GM19099 (cell line): Measurements from ENCODE around the gene TMCO4.

ENCODE experiments used
- POLR2A ChIP-seq: IDR thresholded peaks from 3 replicates; pipeline ENCODE4 v1.6.1; 2011; ENCODE audit warnings: low read depth; ENCODE audit not compliant: insufficient read length; ENCODE audit errors: extremely low read depth

TMCO4 gene

DNA sequence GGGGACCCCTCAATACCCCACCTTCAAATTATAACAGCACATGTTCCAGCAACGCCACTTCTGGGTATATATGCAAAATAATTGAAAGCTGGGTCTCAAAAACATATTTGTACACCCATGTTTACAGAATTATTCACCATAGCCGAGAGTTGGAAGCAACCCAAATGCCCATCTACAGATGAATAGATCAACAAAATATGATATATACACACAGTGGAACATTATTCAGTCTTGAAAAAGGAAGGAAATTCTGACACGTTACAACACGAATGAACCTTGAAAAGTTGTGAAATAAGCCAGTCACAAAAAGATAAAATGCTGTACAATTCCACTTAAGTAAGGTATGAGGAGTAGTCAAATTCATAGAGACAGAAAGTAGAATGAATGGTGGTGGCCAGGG, 5.1 kb downstream of the TMCO4 start:
- no peak for TF ChIP-seq POLR2A

DNA sequence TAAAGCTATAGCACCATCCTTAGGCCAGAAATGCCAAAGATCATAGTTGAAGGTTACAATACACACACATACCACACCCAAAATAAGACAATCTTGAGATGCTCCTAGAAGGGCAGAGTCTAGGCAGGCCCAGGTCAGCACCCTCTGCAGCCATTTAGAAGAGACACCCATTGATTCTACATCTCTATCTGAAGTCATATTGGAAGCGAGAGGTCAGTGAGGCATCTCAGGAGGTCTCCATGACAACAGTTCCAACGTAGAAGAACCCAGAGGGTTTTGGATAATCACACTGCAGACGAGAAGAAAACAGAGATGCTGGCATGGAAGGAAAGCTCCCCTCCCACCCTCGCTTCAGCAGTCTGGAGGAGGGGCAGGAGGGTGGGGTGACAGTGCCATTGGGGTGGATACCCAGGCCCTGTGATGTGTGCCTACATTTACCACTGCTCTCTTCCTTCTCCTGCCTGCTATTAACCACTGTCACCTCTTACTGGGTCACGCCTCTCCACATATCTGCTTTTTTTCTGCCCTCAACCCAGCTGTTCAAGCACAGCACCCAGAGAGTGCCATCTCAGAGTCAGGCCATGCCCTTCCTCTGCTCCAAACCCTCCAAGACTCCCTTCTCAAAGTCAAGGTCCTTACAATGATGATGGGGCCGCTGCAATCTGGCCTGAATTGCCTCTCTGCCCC, 6.2 kb downstream of the TMCO4 start:
- TF ChIP-seq POLR2A = no peak

DNA sequence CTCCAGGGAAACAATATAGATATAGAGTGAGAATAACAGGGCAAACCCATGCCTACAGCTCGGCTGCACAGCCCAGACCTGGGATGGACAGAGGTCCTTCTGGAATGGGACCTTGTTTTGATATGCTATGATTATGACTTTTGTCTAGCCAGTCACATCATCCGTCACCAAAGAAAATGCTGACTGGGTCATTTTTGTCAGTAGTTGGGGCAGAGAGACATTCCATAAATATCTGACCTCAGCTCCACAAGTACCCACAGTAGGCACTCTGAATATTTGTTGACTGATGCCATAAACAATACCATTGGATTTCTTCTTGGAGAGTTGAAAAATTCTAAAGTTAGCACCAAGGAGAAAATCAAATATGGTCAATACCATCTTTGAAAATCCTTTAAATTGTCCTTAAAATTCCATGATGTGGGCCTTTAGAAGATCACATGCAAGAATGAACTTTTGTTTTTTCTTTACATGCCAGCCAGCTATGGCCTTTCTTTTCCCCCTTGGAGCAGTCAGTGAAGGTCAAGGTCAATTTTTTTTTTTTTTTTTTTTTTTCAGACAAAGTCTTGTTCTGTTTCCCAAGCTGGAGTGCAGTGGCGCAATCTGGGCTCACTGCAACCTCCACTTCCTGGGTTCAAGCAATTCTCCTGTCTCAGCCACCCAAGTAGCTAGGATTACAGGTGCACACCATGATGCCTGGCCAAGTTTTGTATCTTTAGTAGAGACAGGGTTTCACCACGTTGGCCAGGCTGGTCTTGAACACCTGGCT, 7.3 kb downstream of the TMCO4 start:
- no peak for TF ChIP-seq POLR2A

DNA sequence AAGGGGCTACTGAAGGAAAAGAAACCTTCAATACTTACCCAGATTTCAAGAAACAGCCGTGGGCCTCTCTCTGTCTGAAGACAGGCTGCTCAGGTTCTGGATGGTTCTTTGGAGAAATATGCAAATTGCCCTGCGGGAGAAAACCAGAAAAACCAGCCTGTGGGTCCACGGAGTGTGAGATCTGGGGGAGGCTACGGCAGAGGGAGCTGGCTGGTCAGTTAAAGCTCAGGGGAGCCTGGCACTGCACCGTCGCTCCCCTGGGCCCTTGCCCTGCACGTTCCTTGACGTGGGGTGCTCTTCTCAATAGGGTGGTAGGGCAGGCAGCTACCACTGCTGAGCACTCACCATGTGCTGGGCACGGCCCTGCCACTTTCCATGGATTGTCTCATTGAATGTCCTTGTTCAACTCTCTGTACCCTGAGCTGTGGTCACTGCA, 12.7 kb downstream of the TMCO4 start:
- TF ChIP-seq POLR2A = no peak

DNA sequence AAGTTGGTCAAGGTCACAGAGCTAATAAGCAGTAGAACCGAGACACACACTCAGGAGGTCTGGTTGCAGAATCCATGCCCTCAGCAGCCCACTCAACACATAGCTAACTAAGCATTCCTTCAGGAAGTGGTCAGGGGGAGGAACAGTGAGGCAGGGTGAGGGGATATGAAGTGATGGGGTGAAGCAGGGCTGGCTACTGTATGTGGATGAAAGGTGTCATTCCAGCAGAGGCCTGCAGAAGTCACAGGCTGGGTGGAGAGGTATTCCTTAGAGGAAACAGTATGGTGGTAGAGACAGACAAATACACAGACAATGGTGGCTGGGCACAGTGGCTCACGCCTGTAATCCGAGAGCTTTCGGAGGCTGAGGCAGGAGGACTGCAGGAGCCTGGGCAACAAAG, 14.1 kb downstream of the TMCO4 start:
- TF ChIP-seq POLR2A = no peak

DNA sequence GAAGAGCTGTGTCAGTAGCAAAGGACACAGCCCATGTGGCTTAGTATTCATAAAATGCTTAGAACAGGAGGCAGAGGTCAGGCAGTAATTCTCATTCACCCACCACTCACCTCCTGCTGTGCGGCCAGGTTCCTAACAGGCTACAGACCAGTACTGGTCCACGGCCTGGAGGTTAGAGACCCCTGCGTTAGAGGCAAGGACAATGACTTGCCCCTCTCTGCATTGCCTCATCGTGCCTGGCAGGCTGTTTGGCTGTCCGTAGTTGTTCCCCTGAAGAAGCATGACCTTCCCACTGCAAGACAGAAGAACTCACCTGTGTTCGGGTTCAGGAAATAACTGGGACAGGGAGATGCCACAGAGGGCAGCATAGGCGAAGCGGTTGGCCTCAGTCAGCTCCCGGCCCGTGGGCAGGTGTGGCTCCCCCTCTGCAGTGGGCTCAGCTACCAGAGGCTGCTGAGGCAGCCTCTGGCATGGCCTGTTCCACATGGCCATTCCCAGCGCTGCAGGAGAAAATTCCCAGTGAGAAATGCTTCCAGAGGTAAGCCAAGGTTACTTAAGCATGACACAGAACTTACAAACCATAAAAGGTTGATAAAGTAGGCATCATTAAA, 19.3 kb downstream of the TMCO4 start:
- no peak for TF ChIP-seq POLR2A

DNA sequence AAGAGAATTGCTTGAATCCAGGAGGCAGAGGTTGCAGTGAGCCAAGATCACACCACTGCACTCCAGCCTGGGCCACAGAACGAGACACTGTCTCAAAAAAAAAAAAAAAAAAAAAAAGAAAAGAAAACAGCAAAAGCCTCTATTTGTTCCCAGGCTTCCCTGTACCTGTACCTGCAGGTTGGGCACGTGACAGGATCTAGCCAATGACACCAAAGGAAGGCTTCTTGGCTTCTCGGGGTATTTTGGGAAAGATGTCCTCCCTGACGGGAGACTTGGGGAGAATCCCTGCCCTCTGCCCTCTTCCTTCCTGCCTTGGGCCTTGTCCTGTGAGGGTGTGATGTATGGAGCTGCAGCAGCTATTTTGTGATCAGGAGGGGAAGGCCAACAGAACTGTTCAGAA, 22.8 kb downstream of the TMCO4 start:
- TF ChIP-seq POLR2A = no peak

DNA sequence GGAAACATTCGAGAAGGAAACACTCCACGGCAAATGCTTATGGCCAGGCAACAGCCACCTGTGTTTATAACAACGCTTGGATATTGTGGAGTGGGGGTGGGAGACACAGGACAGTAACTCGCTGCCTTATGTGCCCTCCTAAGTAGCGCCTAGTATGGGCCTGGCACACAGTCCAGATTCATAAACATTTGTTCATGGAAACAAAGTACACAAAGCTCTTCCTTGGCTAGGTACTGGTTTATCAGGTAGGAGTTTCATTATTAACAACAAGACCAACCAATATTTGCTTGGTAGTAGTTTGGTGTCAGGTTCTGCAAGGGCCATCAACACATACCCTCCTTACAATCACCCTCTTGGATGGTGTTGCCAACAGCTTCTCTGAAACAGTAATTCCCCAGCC, 23.4 kb downstream of the TMCO4 start:
- TF ChIP-seq POLR2A = no peak

DNA sequence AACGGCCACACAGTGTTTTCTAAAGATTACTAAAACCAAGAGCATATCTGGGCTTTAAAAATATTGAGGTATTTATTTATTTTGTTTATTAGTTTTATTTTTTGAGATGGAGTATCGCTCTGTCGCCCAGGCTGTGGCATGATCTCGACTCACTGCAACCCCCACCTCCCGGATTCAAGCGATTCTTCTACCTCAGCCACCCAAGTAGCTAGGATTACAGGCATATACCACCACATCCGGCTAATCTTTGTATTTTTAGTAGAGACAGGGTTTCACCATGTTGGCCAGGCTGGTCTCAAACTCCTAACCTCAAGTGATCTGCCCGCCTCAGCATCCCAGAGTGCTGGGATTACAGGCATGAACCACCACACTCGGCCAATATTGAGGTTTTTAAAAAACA, 23.9 kb downstream of the TMCO4 start:
- TF ChIP-seq POLR2A = no peak

DNA sequence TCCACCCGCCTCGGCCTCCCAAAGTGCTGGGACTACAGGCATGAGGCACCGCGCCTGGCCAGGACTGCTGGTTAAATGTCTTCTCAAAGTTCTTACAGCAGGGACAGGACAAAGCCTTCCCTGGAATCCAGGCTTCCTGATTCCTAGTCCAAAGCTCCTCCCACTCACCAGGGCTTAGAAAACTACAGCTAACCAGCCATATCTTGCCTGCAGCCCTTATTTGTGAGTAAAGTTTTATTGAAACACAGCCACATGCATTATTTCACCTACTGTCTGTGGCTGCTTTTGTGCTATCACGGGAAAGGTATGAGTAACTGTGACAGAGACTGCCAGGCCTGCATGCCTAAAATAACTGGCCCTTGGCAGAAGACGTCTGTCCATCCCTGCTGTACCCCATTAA, 24.4 kb downstream of the TMCO4 start:
- TF ChIP-seq POLR2A = no peak

DNA sequence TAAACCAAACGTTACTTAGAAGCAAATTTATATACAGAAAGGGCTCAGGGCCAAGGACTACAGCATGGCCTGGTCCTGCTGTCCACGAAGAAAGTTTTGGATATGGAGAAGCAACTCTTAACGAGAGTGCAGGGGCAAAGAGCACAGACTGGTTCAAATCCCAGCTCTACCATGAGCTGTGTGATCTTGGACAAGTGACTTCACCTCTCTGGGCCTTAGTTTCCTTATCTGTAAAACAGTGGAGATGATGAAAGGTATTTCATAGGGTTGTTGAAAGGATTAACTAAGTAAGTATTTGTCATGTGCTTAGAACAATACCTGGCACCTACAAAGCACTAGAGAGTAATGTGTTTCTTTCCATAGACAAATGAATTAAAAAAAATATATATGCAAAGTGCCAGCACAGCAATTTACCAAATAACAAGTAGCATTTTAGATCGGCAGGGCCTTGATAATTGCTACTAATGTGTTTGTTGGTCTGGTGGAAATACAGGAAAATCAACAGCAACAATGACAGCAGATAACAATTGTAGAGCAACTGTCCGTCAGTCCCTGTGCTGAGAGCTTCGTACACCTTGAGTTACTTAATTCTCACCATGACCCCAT, 25.4 kb downstream of the TMCO4 start:
- no peak for TF ChIP-seq POLR2A

DNA sequence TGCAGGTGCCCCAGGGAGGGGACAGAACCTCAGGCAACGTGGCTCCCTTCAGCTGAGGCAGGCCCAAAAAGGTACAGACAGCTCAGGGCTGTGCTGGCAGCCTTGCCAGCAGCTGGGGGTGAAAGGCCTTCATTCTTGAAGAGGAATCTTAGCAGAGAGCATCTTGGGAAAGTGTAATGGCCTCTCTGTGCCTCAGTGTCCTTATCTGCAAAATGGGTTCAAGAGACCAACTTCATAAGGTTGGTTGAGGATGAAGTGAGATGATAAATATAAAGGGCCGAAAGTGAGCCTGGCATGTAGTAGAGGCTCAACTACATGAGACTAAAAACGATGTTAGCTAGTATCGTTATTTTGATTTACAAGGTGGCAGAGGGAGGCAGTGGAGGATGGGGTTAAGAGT, 26.2 kb downstream of the TMCO4 start:
- no peak for TF ChIP-seq POLR2A

DNA sequence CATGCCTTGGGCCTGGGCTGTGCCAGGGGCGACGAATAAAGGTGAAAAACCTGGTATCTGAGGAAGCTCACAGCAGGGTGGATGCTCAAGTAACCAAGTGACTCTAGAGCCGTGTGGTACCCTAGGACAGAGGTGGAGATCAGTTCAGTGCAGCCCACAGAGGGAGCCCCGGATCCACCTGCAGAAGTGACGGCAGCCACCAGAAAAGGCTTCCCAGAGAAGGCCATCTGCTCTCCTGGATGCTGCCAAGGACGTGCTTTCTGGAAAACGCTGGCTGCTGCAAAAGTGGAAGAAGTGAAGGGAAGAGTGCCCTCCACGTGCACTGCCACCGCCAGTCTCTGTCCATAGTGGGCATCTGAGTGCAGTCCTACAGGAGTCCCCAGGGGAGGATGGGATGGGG, 27.7 kb downstream of the TMCO4 start:
- no peak for TF ChIP-seq POLR2A

DNA sequence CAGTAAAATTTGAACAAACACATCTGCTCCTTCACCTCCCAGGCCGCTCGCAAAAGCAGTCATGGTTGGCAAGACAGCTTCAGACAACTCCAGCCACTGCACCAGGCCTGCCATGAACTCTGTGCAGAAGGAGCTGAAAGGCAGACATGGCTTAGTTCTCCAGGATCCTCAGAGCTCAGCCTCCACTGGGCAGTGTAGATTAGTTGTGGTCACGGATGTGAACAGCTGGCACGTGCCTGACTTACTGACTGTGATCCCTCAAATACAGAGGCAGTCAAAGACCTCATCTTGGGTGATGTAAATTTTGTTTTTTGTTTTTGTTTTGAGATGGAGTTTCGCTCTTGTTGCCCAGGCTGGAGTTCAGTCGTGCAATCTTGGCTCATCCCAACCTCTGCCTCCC, 28.4 kb downstream of the TMCO4 start:
- no peak for TF ChIP-seq POLR2A

DNA sequence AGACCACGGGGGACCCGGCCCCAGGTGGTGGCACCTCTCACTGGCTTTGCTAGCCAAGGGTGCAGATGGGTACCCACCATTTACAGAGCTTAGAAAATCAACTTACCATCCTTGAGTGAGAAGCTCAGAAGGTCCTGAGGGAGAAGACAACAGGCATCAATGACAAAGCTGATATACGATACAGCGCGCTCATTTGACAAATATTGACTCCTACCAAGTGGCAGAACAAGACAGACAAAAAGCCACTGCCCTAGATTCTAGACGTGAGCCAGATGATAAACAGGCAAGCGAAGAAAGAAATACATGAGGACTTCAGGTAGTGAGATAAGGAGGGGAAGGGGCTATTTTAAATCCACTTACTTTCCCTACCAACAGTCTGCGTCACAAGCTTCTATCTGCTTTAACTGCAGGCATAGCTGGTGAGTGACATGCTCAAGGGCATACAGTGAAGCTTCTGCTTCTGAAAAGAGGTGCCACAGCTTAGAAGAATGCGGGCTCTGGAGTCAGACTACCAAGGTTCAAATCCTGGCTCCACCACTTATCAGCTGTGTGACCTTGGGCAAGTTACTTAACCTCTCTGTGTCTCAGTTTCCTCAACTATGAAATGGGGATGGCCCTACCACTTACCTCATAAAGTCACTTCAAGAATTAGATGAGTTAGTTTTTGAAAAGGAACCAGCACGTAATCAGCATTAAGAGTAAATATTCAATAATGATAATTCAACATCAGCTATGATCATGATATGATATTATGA, 29.1 kb downstream of the TMCO4 start:
- no peak for TF ChIP-seq POLR2A

DNA sequence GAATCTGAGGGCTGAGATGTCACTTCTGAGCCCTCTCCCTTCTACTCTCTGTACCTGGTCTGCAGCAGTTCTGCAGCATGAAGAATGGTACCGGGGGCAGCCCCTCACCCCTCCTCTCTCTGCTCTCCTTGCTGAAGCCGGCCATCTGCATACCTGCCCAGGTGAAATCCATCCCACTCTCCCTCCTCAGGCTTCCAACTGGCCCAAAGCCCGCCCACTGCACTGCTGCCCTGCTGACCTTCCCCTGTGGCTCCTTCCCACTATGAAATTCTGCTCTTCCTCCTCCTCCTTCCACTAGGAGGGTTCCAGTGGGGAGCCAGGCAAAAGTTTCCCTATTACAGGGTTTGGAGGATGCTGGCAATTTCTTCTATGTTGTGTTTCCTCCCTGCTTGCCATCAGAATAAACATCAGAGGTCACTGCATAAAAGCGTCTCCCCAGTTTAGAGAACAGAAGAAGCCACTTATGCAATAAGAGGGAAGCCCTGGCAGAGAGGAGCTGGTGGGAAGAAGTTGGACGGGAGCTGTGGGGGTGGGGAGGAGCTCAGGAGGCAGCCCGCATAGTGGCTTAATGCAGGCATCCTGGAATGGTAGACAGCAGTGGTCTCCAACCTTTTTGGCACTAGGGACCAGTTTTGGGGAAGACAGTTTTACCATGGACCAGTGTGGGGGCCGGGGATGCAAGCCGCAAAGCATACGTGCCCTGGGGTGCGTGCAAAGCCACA, 30.3 kb downstream of the TMCO4 start:
- TF ChIP-seq POLR2A = no peak
